GM23248 (cell line): ENCODE data around the gene TEX10. TPM values are rescaled to one million over a fixed set of nuclear protein-coding genes. Genes with fewer than 3 reads are reported as not detected.

Experiments used
- DNase-seq: peaks from one replicate; pipeline ENCODE4 v3.0.0-alpha.2; 2015
- H2AFZ ChIP-seq: fragments of 200-600 bp; sonication (generic); 2 replicates; pipeline ENCODE4 v1.6.1; 2016; ENCODE audit warnings: antibody characterized with exemption
- H3F3A ChIP-seq: fragments of 200-600 bp; sonication (generic); 2 replicates; pipeline ENCODE4 v1.6.1; 2016; ENCODE audit warnings: mild to moderate bottlenecking, antibody characterized with exemption, mixed run types; ENCODE audit not compliant: insufficient read depth
- H3K27ac ChIP-seq: fragments of 200-600 bp; sonication (generic); 2 replicates; pipeline ENCODE4 v1.5.1; 2016; ENCODE audit warnings: mild to moderate bottlenecking
- H3K27me3 ChIP-seq: fragments of 200-600 bp; sonication (generic); replicated peaks from 2 replicates; pipeline ENCODE4 v1.6.1; 2016; ENCODE audit warnings: mild to moderate bottlenecking; ENCODE audit not compliant: insufficient read depth
- H3K36me3 ChIP-seq: fragments of 200-600 bp; sonication (generic); 2 replicates; pipeline ENCODE4 v1.6.1; 2016; ENCODE audit warnings: low read depth, mild to moderate bottlenecking
- H3K4me1 ChIP-seq: fragments of 200-600 bp; sonication (generic); 2 replicates; pipeline ENCODE4 v1.6.1; 2016; ENCODE audit warnings: mild to moderate bottlenecking; ENCODE audit not compliant: insufficient read depth
- H3K4me2 ChIP-seq: fragments of 200-600 bp; sonication (generic); one replicate; pipeline ENCODE4 v1.6.1; 2016; ENCODE audit warnings: mild to moderate bottlenecking; ENCODE audit not compliant: unreplicated experiment
- H3K4me3 ChIP-seq: fragments of 200-600 bp; sonication (generic); 2 replicates; pipeline ENCODE4 v1.5.1; 2016; ENCODE audit warnings: mild to moderate bottlenecking
- H3K79me2 ChIP-seq: fragments of 200-600 bp; sonication (generic); 2 replicates; pipeline ENCODE4 v1.6.1; 2016; ENCODE audit warnings: mild to moderate bottlenecking; ENCODE audit not compliant: insufficient read depth
- H3K9ac ChIP-seq: fragments of 200-600 bp; sonication (generic); 2 replicates; pipeline ENCODE4 v1.6.1; 2016; ENCODE audit warnings: mild to moderate bottlenecking
- H3K9me2 ChIP-seq: fragments of 200-600 bp; sonication (generic); 2 replicates; pipeline ENCODE4 v1.6.1; 2016; ENCODE audit warnings: mixed run types, mild to moderate bottlenecking, moderate library complexity; ENCODE audit not compliant: insufficient read depth
- H3K9me3 ChIP-seq: fragments of 200-600 bp; sonication (generic); one replicate; pipeline ENCODE4 v1.6.1; 2017; ENCODE audit warnings: low read depth
- H4K20me1 ChIP-seq: fragments of 200-600 bp; sonication (generic); 2 replicates; pipeline ENCODE4 v1.6.0; 2016; ENCODE audit not compliant: insufficient read depth
- EZH2 ChIP-seq: fragments of 200-600 bp; sonication (generic); IDR thresholded peaks from 2 replicates; pipeline ENCODE4 v1.6.1; 2018; ENCODE audit warnings: antibody characterized with exemption, mild to moderate bottlenecking; ENCODE audit not compliant: insufficient read depth, poor library complexity, severe bottlenecking
- EZH2phosphoT487 ChIP-seq: fragments of 200-600 bp; sonication (generic); IDR thresholded peaks from 2 replicates; pipeline ENCODE4 v1.6.1; 2018; ENCODE audit warnings: antibody characterized with exemption, moderate library complexity, mild to moderate bottlenecking, low read depth; ENCODE audit not compliant: insufficient read depth
- WGBS, 2 experiments: methylation state at CpG; one replicate each; pipeline ENCODE4 v1.1.6; 2015 to 2017; ENCODE audit warnings: low lambda C conversion rate in 2 of 2, low coverage in 1 of 2; ENCODE audit errors: missing lambda C conversion rate in 2 of 2; 5-methylcytosine and 5-hydroxymethylcytosine counted together
- in situ Hi-C: fragments of 300-500 bp; cut with MboI; formaldehyde crosslinking; loops from 2 replicates; pipeline ENCODE4 v1.15.0; 2020
- polyA plus RNA-seq: library from polyadenylated mRNA; unstranded; fragments of >200 nt; fragmentation: Nextera tagmentation; extraction: Ambion mirVana; gene quantifications from 2 replicates; pipeline ENCODE4 v1.2.1, GENCODE V29; 2016
- total RNA-seq: library from RNA; depleted of rRNA; stranded (reverse); fragments of >200 nt; shearing (Covaris generic); gene quantifications from 2 replicates; pipeline ENCODE4 v1.2.3, GENCODE V29; 2014; rRNA removed

Gene TEX10
- 28.3 and 30.9 TPM in 2 replicates for total RNA-seq
- polyA plus RNA-seq = 19.6 and 20.9 TPM in 2 replicates

GRCh38 chr9:100352727-100353505 is at the start of gene TEX10:
Gene TEX10, minus strand, starts transcription at chr9:100352942. Its CDS starts 3,579 bp downstream, at chr9:100349363.
- Histone ChIP-seq H3K4me3 (peak within 1 kb of the TSS; percentile 96), H3K9me2 (no peaks in the 10 kb centered on the region), H3F3A (peaks cover 4% of the 10 kb centered on the region; the same call in 1 of the 2 replicates), H3K79me2 (peaks cover 47% of the 10 kb centered on the region), H3K27ac (peak within 1 kb of the TSS; percentile 68), H3K4me1 (peaks cover 17% of the 10 kb centered on the region), H3K9ac (peak within 1 kb of the TSS; percentile 88), H3K27me3 (no peaks in the 10 kb centered on the region), H4K20me1 (peaks cover 9% of the 10 kb centered on the region; the same call in 1 of the 2 replicates), H3K9me3 (no peaks in the 10 kb centered on the region), H3K36me3 (no peaks in the 10 kb centered on the region), H2AFZ (peak within 1 kb of the TSS; percentile 97), H3K4me2 (peak within 1 kb of the TSS; percentile 84)
- TF ChIP-seq EZH2 = no peak
- no peak for TF ChIP-seq EZH2phosphoT487
- 1 to 2% methylated on average over 44 to 48 of the region's 53 CpGs for WGBS, 2 experiments
- DNase-seq = peak; percentile 93
- in situ Hi-C loops = no loop called here

DNA sequence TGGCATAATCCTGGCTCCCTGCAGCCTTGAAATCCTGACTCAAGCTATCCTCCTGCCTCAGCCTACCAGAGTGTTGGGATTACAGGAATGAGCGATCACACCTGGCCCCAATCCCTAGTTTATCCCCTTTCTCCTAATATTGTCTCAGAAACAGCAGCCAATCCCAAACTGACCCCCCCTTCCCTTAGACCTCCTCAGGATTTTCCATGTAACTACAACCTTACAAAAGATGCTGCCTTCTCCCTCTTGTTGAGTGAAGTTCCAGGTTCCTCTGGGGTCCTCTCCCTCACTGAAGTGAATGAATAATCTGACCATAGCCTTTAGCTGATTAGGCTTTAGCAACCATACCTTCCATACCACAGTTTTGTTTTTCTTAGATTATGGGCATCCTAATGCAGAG is 48.3 kb upstream of the TEX10 start:
- Histone ChIP-seq H3K79me2 (no peaks in the 10 kb centered on the region), H3K4me3 (no peak overlapping the region), H3K36me3 (no peaks in the 10 kb centered on the region), H3F3A (no peaks in the 10 kb centered on the region), H3K4me1 (no peaks in the 10 kb centered on the region), H3K27ac (no peak overlapping the region), H4K20me1 (no peaks in the 10 kb centered on the region), H3K27me3 (no peaks in the 10 kb centered on the region), H3K9ac (no peak overlapping the region), H3K9me3 (no peaks in the 10 kb centered on the region), H3K9me2 (no peaks in the 10 kb centered on the region), H3K4me2 (no peak overlapping the region), H2AFZ (no peak overlapping the region)
- no peak for TF ChIP-seq EZH2
- no peak for TF ChIP-seq EZH2phosphoT487
- DNase-seq = no peak
- in situ Hi-C loops = no loop called here
- 86 to 92% methylated on average over 1 of the region's 1 CpG for WGBS, 2 experiments

DNA sequence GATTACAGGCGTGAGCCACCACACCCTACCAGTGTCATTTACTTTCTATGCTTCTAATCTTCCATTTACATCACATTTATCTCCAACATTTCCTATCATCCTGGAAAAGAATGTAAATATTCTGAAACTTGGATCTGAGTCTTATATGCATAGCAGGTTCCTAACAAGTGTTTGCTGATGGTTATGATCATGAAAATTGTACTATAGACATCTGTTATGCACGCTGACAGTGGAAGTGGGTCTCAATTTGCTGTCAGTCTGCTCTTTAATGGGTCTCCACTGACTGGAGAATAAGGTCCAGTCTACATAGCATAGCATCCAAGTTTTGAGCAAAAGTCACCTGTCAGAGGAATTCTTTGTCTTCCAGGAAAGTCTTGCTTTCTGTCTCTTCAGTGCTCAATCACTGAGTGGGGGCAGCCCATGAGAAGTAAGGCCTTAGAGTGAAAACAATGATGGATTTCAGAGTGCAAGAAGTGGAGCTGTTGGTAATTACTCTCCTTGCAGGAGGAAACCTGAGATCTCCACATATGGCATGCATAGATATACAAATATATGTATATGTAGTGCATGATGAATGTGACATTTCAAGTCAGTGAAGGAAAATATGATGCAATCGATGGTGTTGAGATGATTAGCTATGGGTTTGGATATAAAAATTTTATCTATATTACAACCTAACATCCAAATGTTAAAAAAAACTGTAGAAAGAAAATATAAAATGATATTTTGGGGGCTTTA is 45.0 kb upstream of the TEX10 start:
- no peaks in the 10 kb centered on the region for H3K27me3 ChIP-seq
- H3F3A ChIP-seq = 0 out of 2 replicates have a peak, but pooled peaks cover 11% of the 10 kb centered on the region
- H2AFZ ChIP-seq = no peak overlapping the region
- H3K27ac ChIP-seq = no peak overlapping the region
- no peaks in the 10 kb centered on the region for H3K9me2 ChIP-seq
- H3K4me1 ChIP-seq = peaks cover 16% of the 10 kb centered on the region
- WGBS, 2 experiments = 67 to 68% methylated on average over 3 of the region's 3 CpGs
- no peaks in the 10 kb centered on the region for H3K9me3 ChIP-seq
- H3K4me3 ChIP-seq = no peak overlapping the region
- H3K79me2 ChIP-seq = no peaks in the 10 kb centered on the region
- no peak for DNase-seq
- no peak overlapping the region for H3K9ac ChIP-seq
- TF ChIP-seq EZH2 (no peak), EZH2phosphoT487 (no peak)
- H3K36me3 ChIP-seq = no peaks in the 10 kb centered on the region
- in situ Hi-C loops = no loop called here
- H4K20me1 ChIP-seq = no peaks in the 10 kb centered on the region
- no peak overlapping the region for H3K4me2 ChIP-seq

DNA sequence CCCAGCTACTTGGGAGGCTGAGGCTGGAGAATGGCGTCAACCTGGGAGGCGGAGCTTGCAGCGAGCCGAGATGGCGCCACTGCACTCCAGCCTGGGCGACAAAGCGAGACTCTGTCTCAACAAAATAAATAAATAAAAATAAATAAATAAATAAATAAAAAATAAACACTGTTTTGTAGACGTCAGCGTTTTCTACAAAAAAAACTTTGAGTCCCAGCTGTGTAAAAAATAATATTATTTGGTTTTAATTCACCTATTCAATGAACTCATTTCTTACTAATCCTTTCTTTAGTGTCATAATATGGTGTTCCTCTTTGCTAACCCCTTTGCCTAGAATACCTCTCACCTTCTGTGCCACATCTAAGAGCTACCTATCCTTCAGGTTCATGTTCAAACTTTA is 44.0 kb upstream of the TEX10 start:
- H3K4me3 ChIP-seq = no peak overlapping the region
- in situ Hi-C loops = no loop called here
- no peaks in the 10 kb centered on the region for H3K9me2 ChIP-seq
- H4K20me1 ChIP-seq = no peaks in the 10 kb centered on the region
- no peak overlapping the region for H2AFZ ChIP-seq
- 92 to 93% methylated on average over 9 of the region's 9 CpGs for WGBS, 2 experiments
- TF ChIP-seq EZH2 = no peak
- no peak for TF ChIP-seq EZH2phosphoT487
- H3K79me2 ChIP-seq = no peaks in the 10 kb centered on the region
- H3K9ac ChIP-seq = no peak overlapping the region
- no peak overlapping the region for H3K4me2 ChIP-seq
- H3K27me3 ChIP-seq = no peaks in the 10 kb centered on the region
- 0 out of 2 replicates have a peak, but pooled peaks cover 11% of the 10 kb centered on the region for H3F3A ChIP-seq
- H3K27ac ChIP-seq = no peak overlapping the region
- H3K36me3 ChIP-seq = no peaks in the 10 kb centered on the region
- no peaks in the 10 kb centered on the region for H3K9me3 ChIP-seq
- peaks cover 16% of the 10 kb centered on the region for H3K4me1 ChIP-seq
- DNase-seq = no peak
